T-helper 1 cell treated with Interleukin-12 subunit alpha and Interleukin-12 subunit beta and Interleukin-4 antibody, amounts not matched to agents 30 μg/mL and 1 μg/mL, for 36 hours (primary cell): Measurements from ENCODE around the gene RGL3.
A peak's percentile ranks its signal among the peaks of the same experiment; 100 is the strongest.
"Not testable (repeated sequence)": the region's sequence is repeated elsewhere in the genome, so short reads cannot be mapped to it uniquely, and the experiment has no call there.

ENCODE experiments used
- H3K27ac Mint-ChIP-seq: one replicate; pipeline ENCODE4 v1.8.0; 2021; ENCODE audit warnings: mild to moderate bottlenecking, mixed read lengths
- H3K27me3 Mint-ChIP-seq: one replicate; pipeline ENCODE4 v1.8.0; 2021; ENCODE audit warnings: low read depth, mixed read lengths
- H3K36me3 Mint-ChIP-seq: one replicate; pipeline ENCODE4 v1.8.0; 2021; ENCODE audit warnings: low read depth, mixed read lengths
- H3K4me1 Mint-ChIP-seq: one replicate; pipeline ENCODE4 v1.8.0; 2021; ENCODE audit warnings: low read depth, mixed read lengths
- H3K4me3 Mint-ChIP-seq: one replicate; pipeline ENCODE4 v1.8.0; 2021; ENCODE audit warnings: mild to moderate bottlenecking, moderate library complexity, mixed read lengths
- H3K9me3 Mint-ChIP-seq: one replicate; pipeline ENCODE4 v1.8.0; 2021; ENCODE audit warnings: mixed read lengths

RGL3 gene

DNA sequence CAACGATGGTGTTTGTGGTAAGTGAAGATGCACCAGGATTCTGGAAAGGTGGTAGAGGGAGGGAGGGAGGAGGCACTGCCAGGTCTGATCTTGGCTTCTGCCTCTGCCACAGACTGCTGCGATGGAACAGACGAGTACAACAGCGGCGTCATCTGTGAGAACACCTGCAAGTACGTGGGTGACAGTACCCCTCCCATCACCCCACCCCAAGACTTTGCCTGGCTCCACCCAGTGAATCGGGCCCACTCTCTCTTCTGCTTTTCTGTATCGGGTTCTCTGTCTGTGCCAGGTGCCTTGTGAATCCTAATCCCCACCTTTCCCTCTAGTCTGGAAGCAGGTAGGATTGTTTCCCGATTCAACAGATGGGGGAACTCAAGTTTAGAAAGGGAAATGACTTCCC lies 18.8 kb upstream of the RGL3 start:
- Mint-ChIP-seq H3K27ac (peak overlapping the region; percentile 65), H3K4me1 (peaks cover 19% of the 10 kb centered on the region), H3K27me3 (no peaks in the 10 kb centered on the region), H3K9me3 (no peaks in the 10 kb centered on the region), H3K4me3 (no peak overlapping the region), H3K36me3 (peaks cover 27% of the 10 kb centered on the region)

DNA sequence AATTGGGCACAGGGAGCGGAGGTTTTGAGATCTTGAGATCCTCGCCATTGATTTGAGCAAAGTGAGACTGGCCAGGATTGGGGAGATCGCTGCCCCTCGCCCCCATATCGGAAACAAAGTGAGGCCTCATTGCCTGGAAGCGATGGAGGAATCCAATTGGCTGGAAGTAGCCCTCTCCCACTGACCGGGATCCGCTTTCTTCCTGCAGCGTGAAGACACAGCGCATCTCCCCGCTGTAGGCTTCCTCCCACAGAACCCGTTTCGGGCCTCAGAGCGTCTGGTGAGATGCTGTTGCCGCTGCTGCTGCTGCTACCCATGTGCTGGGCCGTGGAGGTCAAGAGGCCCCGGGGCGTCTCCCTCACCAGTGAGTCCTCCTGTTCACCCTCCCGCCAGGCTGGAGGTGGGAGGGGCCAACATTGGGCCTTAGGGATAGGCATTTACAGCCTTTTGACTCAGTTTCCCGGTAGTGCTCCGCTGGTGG lies 16.8 kb upstream of the RGL3 start:
- Mint-ChIP-seq H3K27me3 (no peaks in the 10 kb centered on the region), H3K4me1 (peaks cover 16% of the 10 kb centered on the region), H3K27ac (peak overlapping the region; percentile 99), H3K9me3 (no peaks in the 10 kb centered on the region), H3K36me3 (peaks cover 17% of the 10 kb centered on the region), H3K4me3 (peak overlapping the region; percentile 100)

DNA sequence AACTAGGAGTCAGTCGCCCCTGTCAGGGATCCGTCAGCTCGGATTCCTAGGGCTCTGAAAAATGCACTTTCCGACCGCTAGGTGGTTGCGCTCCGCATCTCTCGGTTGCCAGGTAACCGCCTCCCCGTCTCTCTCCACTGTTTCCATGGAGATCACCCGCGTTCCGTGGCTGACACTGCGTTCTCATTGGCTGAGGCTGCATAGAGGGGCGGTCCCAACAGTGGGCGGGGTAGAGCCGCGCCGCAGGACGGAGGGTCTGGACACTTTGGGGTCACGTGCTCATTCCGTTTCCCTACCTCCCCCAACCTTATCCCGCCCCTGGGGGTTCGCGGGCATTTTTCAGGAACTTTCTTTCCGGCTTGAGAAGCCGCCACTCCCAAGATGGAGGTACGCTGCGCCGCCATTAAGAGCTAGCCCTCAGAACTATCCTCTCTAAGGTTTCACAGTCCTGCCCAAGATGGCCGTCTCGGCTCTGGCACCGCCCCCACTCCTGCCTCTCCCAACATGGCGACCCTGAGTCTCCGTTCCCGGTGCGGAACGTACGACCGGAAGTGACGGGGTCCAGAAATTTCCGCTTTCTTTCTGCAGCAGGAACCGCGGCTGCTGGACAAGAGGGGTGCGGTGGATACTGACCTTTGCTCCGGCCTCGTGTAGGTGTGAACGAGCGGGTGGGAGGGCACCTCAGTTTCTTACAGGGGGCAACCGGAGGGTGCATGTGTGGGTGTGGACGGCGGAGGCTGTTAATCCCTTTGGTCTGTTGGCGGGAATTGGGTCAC lies 16.1 kb upstream of the RGL3 start, which contains the start of the genes ODAD3 and PRKCSH:
Gene ODAD3 (minus strand): TSS at position 65 of the 776 bp plus-strand sequence. CDS start 105 bp downstream, outside the sequence.
Gene PRKCSH (plus strand): TSS at position 579 of the 776 bp plus-strand sequence. CDS start 483 bp downstream, outside the sequence.
- Mint-ChIP-seq H3K27ac (peak within 1 kb of the TSS; percentile 99), H3K9me3 (no peaks in the 10 kb centered on the region), H3K4me3 (peak within 1 kb of the TSS; percentile 100), H3K36me3 (peaks cover 13% of the 10 kb centered on the region), H3K4me1 (peaks cover 14% of the 10 kb centered on the region), H3K27me3 (peaks cover 3% of the 10 kb centered on the region)

DNA sequence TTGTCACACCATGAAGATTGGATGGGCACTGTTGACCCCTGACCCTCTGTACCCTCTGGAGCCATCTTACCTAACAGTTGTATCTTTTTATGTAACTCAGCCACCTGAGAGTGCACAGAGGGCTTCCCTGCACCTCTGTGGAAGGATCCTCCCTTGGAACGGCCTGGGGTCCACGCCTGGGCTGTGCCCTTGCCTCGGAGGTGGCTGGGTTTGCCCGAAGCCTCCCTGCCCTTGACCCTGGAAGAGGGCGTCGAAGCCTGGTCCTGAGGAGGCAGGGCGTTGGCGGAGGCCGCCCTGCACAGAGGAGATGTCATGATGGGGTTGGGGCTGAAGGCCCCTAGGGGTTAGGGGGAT lies 15.6 kb upstream of the RGL3 start:
- H3K27me3 Mint-ChIP-seq = peaks cover 4% of the 10 kb centered on the region

DNA sequence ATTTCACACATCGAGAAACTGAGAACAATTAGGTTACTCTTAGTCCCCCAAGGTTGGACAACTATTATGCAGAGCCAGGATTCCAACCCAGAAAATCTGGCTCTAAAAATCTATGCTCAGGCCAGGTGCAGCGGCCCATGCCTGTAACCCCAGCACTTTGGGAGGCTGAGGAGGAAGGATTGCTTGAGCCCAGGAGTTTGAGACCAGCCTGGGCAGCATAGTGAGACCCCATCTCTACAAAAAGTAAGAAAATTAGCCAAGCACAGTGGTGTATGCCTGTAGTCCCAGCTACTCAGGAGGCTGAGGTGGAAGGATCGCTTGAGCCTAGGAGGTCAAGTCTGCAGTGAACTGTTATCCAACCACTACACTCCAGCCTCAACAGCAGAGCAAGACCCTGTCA lies 14.4 kb upstream of the RGL3 start:
- H3K27me3 Mint-ChIP-seq, H3K4me3 Mint-ChIP-seq, H3K9me3 Mint-ChIP-seq, H3K27ac Mint-ChIP-seq: not testable (repeated sequence)
- Mint-ChIP-seq H3K36me3 (peaks cover 13% of the 10 kb centered on the region), H3K4me1 (peaks cover 14% of the 10 kb centered on the region)

More for the DNA sequence above, 15.6 kb upstream of the RGL3 start:
- peaks cover 14% of the 10 kb centered on the region for H3K4me1 Mint-ChIP-seq
- peaks cover 13% of the 10 kb centered on the region for H3K36me3 Mint-ChIP-seq
- H3K9me3 Mint-ChIP-seq = no peaks in the 10 kb centered on the region
- peak overlapping the region; percentile 100 for H3K4me3 Mint-ChIP-seq
- H3K27ac Mint-ChIP-seq = peak overlapping the region; percentile 99

DNA sequence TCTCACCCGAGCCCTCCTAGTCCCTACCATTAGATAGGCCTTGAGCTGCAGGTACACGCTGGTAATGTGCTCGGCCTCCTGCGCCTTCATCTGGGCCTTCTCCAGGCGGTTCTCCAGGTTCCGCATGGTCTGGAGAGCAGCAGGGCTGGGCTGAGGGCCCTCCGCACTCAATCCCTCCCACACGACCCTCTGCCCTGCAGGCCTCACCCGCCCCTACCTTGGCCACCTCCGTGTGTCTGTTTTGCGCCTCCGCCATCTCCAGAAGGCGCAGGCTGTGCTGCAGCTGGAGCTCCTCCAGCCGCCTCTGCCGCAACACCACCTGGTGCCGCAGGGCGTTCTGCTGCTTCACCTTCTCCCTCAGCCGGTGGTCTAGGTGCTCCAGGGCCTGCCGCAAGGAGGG lies 7.5 kb upstream of the RGL3 start:
- peaks cover 26% of the 10 kb centered on the region for H3K27me3 Mint-ChIP-seq
- no peak overlapping the region for H3K27ac Mint-ChIP-seq
- H3K9me3 Mint-ChIP-seq = no peaks in the 10 kb centered on the region
- no peak overlapping the region for H3K4me3 Mint-ChIP-seq
- H3K36me3 Mint-ChIP-seq = no peaks in the 10 kb centered on the region
- H3K4me1 Mint-ChIP-seq = peaks cover 18% of the 10 kb centered on the region

DNA sequence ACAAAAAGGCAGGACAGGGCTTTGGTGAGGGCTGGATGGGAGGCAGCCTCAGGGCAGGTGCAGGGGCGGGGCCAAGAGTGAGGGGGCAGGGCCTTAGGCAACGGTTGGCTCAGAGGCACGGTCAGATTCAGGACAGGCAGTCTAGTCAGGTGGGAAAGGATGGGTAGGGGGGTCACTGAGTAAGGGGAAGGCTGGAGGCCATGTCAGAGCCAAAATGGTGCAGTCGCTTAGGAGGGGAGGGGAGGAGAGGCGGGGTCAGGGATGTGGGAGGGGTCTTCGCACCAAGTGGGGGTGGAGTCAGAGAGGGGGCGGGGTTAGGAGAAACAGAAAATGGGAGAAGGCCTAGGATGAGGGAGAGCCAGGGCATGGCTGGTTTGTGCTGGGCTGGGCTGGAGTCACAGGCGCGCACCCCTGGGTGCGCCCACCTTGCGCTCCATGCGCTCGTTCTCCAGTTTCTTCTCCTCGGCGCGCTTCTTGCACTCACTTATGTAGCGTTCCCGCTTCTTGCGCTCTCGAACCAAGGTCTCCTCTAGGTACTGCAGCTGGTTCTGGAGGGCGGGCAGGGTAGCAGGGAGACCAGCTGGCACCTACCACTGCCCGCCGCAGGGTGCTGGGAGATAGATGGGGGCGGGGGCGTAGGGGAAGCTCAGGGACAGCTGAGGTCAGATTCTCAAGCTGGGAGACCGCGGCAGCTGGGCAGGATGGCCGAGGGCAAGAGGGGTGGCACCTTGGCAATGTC lies 6.8 kb upstream of the RGL3 start:
- Mint-ChIP-seq H3K4me1 (peaks cover 21% of the 10 kb centered on the region), H3K9me3 (no peaks in the 10 kb centered on the region), H3K4me3 (no peak overlapping the region), H3K27me3 (peaks cover 34% of the 10 kb centered on the region), H3K27ac (no peak overlapping the region), H3K36me3 (no peaks in the 10 kb centered on the region)

DNA sequence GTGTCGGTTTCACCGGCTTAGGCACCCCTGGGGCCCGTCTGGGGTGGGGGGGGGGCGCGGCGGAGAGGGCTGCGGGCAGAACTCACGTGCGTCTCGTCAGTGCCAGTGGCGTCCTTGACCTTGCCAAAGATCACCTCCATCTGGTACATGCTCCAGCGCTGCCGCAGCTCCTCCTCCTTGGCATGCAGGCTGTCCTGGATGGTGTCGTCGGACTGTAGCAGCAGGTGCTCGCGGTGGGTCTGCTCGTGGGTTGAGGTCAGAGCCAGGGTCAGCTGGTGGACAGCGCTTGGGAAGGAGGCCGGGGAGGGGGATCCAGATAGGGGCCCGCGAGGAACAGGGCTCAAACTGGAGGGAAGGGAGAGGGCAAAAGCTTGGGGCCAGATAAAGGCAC lies 4.7 kb upstream of the RGL3 start:
- no peak overlapping the region for H3K27ac Mint-ChIP-seq
- H3K4me3 Mint-ChIP-seq = no peak overlapping the region

DNA sequence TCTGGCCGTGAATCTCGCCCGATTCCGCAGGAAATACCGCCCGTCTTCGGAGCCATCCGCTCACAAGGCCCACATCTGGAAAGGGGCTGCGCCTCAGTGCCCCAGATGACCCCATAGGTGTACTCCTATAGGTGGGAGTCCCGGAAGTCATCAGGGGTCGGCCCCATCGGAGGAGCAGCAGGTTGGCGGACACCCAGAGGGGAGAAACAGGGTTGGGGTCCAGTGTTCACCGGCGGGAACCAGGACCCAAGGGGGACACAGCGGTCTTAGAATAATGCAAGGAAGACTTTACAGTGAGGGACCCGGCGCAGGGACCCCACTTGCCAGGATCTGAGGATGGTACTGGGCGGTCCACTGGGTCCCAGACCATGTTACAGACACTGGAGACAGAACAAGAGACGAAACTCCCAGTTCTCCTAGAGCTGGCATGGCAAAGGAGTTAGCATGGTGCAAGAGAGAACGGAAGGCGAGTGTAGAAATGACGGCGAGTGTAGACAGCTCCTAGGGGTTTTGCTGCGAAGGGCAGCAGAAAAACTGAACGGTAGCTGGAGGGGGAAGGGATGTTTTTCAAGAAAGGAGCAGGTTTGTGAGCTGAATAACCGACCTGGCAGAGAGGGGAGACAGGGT lies 4.2 kb upstream of the RGL3 start:
- no peak overlapping the region for H3K4me3 Mint-ChIP-seq
- H3K27me3 Mint-ChIP-seq = peaks cover 54% of the 10 kb centered on the region
- no peak overlapping the region for H3K27ac Mint-ChIP-seq
- no peaks in the 10 kb centered on the region for H3K36me3 Mint-ChIP-seq
- H3K4me1 Mint-ChIP-seq = peaks cover 25% of the 10 kb centered on the region
- H3K9me3 Mint-ChIP-seq = no peaks in the 10 kb centered on the region

More for the DNA sequence above, 4.7 kb upstream of the RGL3 start:
- Mint-ChIP-seq H3K9me3 (no peaks in the 10 kb centered on the region), H3K4me1 (peaks cover 25% of the 10 kb centered on the region), H3K27me3 (peaks cover 49% of the 10 kb centered on the region), H3K36me3 (no peaks in the 10 kb centered on the region)

DNA sequence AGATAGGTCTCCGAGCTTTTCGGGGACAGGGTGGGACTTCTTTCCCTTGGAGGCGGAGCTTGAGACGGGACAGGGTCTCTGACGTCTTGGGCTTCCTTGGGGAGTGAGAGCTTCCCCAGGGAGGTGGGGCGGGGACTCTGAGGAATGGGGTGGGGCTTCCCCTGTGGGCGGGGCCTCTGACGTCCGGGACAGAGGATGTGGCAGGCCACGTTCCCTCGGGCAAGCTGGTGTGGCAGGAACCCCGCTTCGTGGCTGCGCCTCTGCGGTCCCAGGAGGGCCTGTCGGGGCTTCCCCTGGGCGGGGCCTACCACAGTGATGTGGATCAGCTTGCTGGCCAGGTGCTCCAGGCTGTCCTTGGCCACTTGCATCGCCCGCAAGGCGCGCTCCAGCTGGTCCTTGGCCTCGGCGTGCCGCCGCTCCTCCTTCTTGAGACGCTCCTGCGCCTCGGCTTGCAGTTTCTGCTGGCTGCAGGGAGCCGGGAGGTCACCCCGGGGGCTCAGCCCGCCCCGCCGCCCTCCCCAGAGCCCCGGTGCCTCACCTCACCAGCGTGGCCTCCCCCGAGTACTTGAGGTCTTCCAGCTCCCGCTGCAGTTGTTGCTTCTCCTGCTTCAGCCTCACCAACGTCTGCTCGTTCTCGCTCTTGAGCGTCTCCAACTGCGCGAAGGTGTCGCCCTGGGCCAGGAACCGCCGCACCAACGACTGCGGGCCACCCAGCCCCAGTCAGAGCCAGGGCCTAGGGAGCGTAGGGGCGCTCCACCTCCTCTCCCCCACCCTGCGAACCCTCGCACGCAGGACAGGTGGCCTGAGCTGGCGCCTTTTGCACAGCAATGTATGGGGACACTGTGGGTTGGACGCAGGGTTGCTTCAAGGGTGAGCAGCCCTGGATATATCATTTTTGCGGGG lies 3.3 kb upstream of the RGL3 start:
- peaks cover 25% of the 10 kb centered on the region for H3K4me1 Mint-ChIP-seq
- peaks cover 63% of the 10 kb centered on the region for H3K27me3 Mint-ChIP-seq
- H3K36me3 Mint-ChIP-seq = no peaks in the 10 kb centered on the region
- H3K4me3 Mint-ChIP-seq = peak overlapping the region; percentile 76
- H3K9me3 Mint-ChIP-seq = no peaks in the 10 kb centered on the region
- no peak overlapping the region for H3K27ac Mint-ChIP-seq

DNA sequence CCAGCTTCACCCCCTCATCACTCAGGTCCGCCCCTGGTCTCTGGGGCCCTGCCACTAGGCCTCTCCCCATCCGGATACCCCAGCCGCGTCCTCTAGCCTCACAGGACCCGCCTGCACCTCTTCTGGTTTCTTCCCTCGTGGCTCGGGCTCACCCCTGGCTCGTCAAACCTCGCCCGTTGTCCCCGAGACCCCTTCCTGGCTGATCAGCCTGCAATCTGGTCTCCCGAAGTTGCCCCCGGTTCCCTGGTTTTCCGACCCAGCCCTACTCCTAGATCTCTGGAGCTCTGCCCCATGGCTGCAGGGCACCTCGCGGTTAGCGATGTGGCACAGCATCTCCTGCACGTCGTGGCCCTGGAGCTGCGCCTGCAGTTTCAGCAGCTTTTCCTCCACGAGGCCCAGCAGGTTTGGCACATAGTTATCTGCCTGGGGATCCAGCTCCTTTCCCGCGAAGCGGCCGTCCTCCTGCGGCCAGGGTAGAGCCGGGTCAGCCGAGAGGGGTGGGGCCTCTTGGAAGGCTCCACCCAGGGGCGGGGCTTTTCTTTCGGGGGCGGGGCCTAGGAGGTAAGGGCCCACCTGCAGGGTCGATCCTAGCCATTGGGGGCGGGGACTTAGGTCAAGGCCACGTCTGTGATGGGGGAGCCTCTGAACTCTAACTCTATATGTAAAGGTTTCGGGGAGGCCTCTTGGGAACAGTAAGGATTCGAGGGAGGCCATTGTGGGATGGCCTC lies 2.4 kb upstream of the RGL3 start:
- peak overlapping the region; percentile 42 for H3K4me3 Mint-ChIP-seq
- H3K27me3 Mint-ChIP-seq = peaks cover 71% of the 10 kb centered on the region
- H3K9me3 Mint-ChIP-seq = no peaks in the 10 kb centered on the region
- H3K36me3 Mint-ChIP-seq = no peaks in the 10 kb centered on the region
- no peak overlapping the region for H3K27ac Mint-ChIP-seq
- H3K4me1 Mint-ChIP-seq = peaks cover 25% of the 10 kb centered on the region

DNA sequence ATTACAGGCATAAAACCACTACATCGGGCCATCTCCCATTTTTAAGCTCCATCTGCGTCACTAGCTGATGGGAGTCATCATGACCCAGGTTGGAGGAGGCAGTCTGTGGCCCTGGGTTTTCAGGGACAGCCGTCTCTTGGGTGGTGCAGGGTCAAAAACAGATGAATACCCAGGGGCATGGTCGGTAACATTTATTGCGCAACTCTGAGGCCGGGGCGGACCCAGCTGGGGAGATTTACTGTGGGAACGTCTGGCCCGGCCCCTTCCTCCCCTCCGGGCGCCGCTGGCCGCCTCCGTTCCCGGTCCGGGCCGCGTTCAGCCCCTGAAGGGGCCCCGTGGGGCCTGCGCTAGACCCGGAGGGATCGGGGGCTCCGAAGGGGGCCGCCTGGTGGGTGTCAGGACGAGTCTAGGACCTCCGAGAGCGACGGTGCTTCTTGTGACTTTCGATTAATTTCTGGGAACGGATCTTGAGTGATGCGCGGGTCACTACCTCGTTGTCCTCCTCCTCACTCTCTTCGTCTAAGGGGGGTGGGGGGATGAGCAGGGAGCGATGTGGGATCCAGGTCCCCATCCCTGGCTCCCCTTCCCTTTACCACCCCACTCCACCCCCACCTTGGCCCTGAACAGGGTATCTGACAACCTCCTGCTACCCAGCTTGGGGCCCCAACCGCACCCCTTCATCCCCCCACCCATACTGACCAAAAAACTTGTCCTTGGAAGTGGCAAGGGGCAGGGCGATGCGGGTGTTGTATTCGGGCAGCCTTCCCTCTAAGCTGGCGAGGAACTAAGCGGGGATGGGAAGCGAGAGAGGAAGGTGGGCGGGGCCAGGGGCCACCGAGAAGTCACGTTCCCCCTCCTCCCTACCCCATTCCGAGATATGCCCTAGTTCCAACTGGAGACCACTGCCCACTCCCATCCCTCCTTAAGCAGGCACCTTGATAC lies 1.6 kb upstream of the RGL3 start:
- H3K4me3 Mint-ChIP-seq = peak overlapping the region; percentile 42
- no peaks in the 10 kb centered on the region for H3K9me3 Mint-ChIP-seq
- no peaks in the 10 kb centered on the region for H3K36me3 Mint-ChIP-seq
- peaks cover 25% of the 10 kb centered on the region for H3K4me1 Mint-ChIP-seq
- H3K27ac Mint-ChIP-seq = no peak overlapping the region
- H3K27me3 Mint-ChIP-seq = peaks cover 77% of the 10 kb centered on the region
